ENCODE data around the gene MTRF1L.
A peak's percentile ranks its signal among the peaks of the same experiment; 100 is the strongest.

Gene MTRF1L

GRCh38 chr6:153002613-153003365, at the start of gene MTRF1L:
MTRF1L (minus strand) TSS chr6:153002709; CDS start chr6:153002685, 24 bp downstream.
- Mint-ChIP-seq H3K27me3 (no peaks in the 10 kb centered on the region), H3K4me3 (peak within 1 kb of the TSS; percentile 94 to 100), H3K4me1 (peaks cover 31% of the 10 kb centered on the region), H3K9me3 (peaks cover 4 to 7% of the 10 kb centered on the region in 2 donors), H3K27ac (peak within 1 kb of the TSS; percentile 95 to 98)
- DNase-seq (peak; percentile 82 to 92), ATAC-seq (peak; percentile 92)

- no peak for ATAC-seq
- no peak overlapping the region for H3K27ac Mint-ChIP-seq
- peaks cover 6% of the 10 kb centered on the region for H3K27me3 Mint-ChIP-seq
- H3K4me3 Mint-ChIP-seq: no peak overlapping the region
- no peaks in the 10 kb centered on the region for H3K4me1 Mint-ChIP-seq
- no peak for DNase-seq
- H3K9me3 Mint-ChIP-seq: no peaks in the 10 kb centered on the region
These were observed 49.3 kb upstream of the MTRF1L start for GRCh38 chr6:153051801-153052200.

- no peaks in the 10 kb centered on the region for H3K27me3 Mint-ChIP-seq
- H3K9me3 Mint-ChIP-seq: no peaks in the 10 kb centered on the region
These were observed 46.1 kb upstream of the MTRF1L start for GRCh38 chr6:153048631-153049030.

GRCh38 chr6:153047386-153047785, 44.9 kb upstream of the MTRF1L start:
- no peak for DNase-seq
- Mint-ChIP-seq H3K27ac (no peak overlapping the region), H3K27me3 (peaks cover 3% of the 10 kb centered on the region), H3K4me1 (no peaks in the 10 kb centered on the region), H3K4me3 (no peak overlapping the region), H3K9me3 (no peaks in the 10 kb centered on the region)
- no peak for ATAC-seq

More at GRCh38 chr6:153048631-153049030, 46.1 kb upstream of the MTRF1L start:
- DNase-seq: no peak
- ATAC-seq: no peak
- Mint-ChIP-seq H3K4me3 (no peak overlapping the region), H3K4me1 (no peaks in the 10 kb centered on the region), H3K27ac (no peak overlapping the region)

- H3K27ac Mint-ChIP-seq: no peak overlapping the region
- H3K27me3 Mint-ChIP-seq: peaks cover 7% of the 10 kb centered on the region
These were observed 42.8 kb upstream of the MTRF1L start for GRCh38 chr6:153045271-153045670.

GRCh38 chr6:153044295-153044694, 41.8 kb upstream of the MTRF1L start:
- H3K4me1 Mint-ChIP-seq: no peaks in the 10 kb centered on the region
- no peak for DNase-seq

More at GRCh38 chr6:153045271-153045670, 42.8 kb upstream of the MTRF1L start:
- Mint-ChIP-seq H3K4me3 (no peak overlapping the region), H3K4me1 (no peaks in the 10 kb centered on the region), H3K9me3 (no peaks in the 10 kb centered on the region)
- ATAC-seq (no peak), DNase-seq (no peak)

GRCh38 chr6:153043719-153044118, 41.2 kb upstream of the MTRF1L start:
- DNase-seq (no peak), ATAC-seq (no peak)
- Mint-ChIP-seq H3K4me1 (no peaks in the 10 kb centered on the region), H3K9me3 (no peaks in the 10 kb centered on the region), H3K27ac (no peak overlapping the region), H3K27me3 (peaks cover 11% of the 10 kb centered on the region), H3K4me3 (no peak overlapping the region)

More at GRCh38 chr6:153044295-153044694, 41.8 kb upstream of the MTRF1L start:
- Mint-ChIP-seq H3K27ac (no peak overlapping the region), H3K9me3 (no peaks in the 10 kb centered on the region), H3K4me3 (no peak overlapping the region), H3K27me3 (peaks cover 7% of the 10 kb centered on the region)
- ATAC-seq: no peak

GRCh38 chr6:153038378-153039057, 36.0 kb upstream of the MTRF1L start:
- Mint-ChIP-seq H3K27me3 (peaks cover 26% of the 10 kb centered on the region), H3K27ac (no peak overlapping the region), H3K4me3 (no peak overlapping the region), H3K4me1 (no peaks in the 10 kb centered on the region), H3K9me3 (no peaks in the 10 kb centered on the region)
- DNase-seq: no peak
- no peak for ATAC-seq

GRCh38 chr6:153034139-153034538, 31.6 kb upstream of the MTRF1L start:
- no peak overlapping the region for H3K27ac Mint-ChIP-seq
- peaks cover 36% of the 10 kb centered on the region for H3K27me3 Mint-ChIP-seq
- no peak overlapping the region for H3K4me3 Mint-ChIP-seq
- ATAC-seq (no peak), DNase-seq (no peak)
- H3K4me1 Mint-ChIP-seq: no peaks in the 10 kb centered on the region
- no peaks in the 10 kb centered on the region for H3K9me3 Mint-ChIP-seq

GRCh38 chr6:153032255-153032882, 29.9 kb upstream of the MTRF1L start:
- Mint-ChIP-seq H3K4me3 (no peak overlapping the region), H3K27ac (no peak overlapping the region), H3K9me3 (no peaks in the 10 kb centered on the region), H3K4me1 (no peaks in the 10 kb centered on the region), H3K27me3 (peaks cover 39% of the 10 kb centered on the region)
- ATAC-seq (no peak), DNase-seq (no peak)

GRCh38 chr6:153031335-153031955, 28.9 kb upstream of the MTRF1L start:
- Mint-ChIP-seq H3K27me3 (peaks cover 45% of the 10 kb centered on the region), H3K9me3 (no peaks in the 10 kb centered on the region), H3K27ac (no peak overlapping the region), H3K4me3 (no peak overlapping the region), H3K4me1 (no peaks in the 10 kb centered on the region)
- DNase-seq (no peak), ATAC-seq (no peak)

GRCh38 chr6:153028963-153029362, 26.5 kb upstream of the MTRF1L start:
- DNase-seq (no peak), ATAC-seq (no peak)
- Mint-ChIP-seq H3K27me3 (peaks cover 45% of the 10 kb centered on the region), H3K9me3 (no peaks in the 10 kb centered on the region), H3K4me1 (no peaks in the 10 kb centered on the region), H3K27ac (no peak overlapping the region), H3K4me3 (no peak overlapping the region)

- H3K9me3 Mint-ChIP-seq: no peaks in the 10 kb centered on the region
- H3K4me1 Mint-ChIP-seq: no peaks in the 10 kb centered on the region
- no peak for DNase-seq
- no peak overlapping the region for H3K4me3 Mint-ChIP-seq
- no peak overlapping the region for H3K27ac Mint-ChIP-seq
- peaks cover 47% of the 10 kb centered on the region for H3K27me3 Mint-ChIP-seq
- ATAC-seq: no peak
These were observed 25.8 kb upstream of the MTRF1L start for GRCh38 chr6:153028286-153028685.

GRCh38 chr6:153027480-153027879, 25.0 kb upstream of the MTRF1L start:
- ATAC-seq: no peak
- Mint-ChIP-seq H3K27ac (no peak overlapping the region), H3K9me3 (no peaks in the 10 kb centered on the region), H3K4me1 (no peaks in the 10 kb centered on the region), H3K4me3 (no peak overlapping the region), H3K27me3 (peaks cover 47% of the 10 kb centered on the region)
- no peak for DNase-seq

- no peak for ATAC-seq
- H3K27ac Mint-ChIP-seq: no peak overlapping the region
These were observed 22.2 kb upstream of the MTRF1L start for GRCh38 chr6:153024709-153025017.

More at GRCh38 chr6:153024709-153025017, 22.2 kb upstream of the MTRF1L start:
- no peak for DNase-seq
- H3K9me3 Mint-ChIP-seq: no peaks in the 10 kb centered on the region
- H3K4me1 Mint-ChIP-seq: no peaks in the 10 kb centered on the region
- peaks cover 29% of the 10 kb centered on the region for H3K27me3 Mint-ChIP-seq
- no peak overlapping the region for H3K4me3 Mint-ChIP-seq

Data from stimulated activated naive CD8-positive, alpha-beta T cell treated with anti-CD3 and anti-CD28 coated beads, Interleukin-15, amount 100 ng/mL, for 72 hours (primary cell).